Left ventricle myocardium superior (tissue), 1 donor: ENCODE measurements around the gene CCZ1B. TPM values are rescaled to one million over a fixed set of nuclear protein-coding genes. Genes with fewer than 3 reads are reported as not detected.
"Not testable (repeated sequence)": the region's sequence is repeated elsewhere in the genome, so short reads cannot be mapped to it uniquely, and the experiment has no call there.

Experiments
- ATAC-seq: fragments of 200-7000 bp; cut with Tn5 transposase; one replicate; pipeline ENCODE4 v1.9.1; 2020; ENCODE audit warnings: mild to moderate bottlenecking, moderate library complexity
- DNase-seq: peaks from one replicate; pipeline ENCODE4 v3.0.0-alpha.2; 2020
- intact Hi-C: fragments of 100-400 bp; cut with micrococcal nuclease; formaldehyde crosslinking; loops from one replicate; pipeline ENCODE4 v1.11.0; 2022
- long read RNA-seq: library from polyadenylated mRNA; unstranded; transcript quantifications from one replicate; pipeline ENCODE4 v2.0.0, GENCODE V29; 2021
- total RNA-seq: library from RNA; stranded (reverse); fragmentation: NEBNext Ultra II Directional; extraction: Animal tissue kit (Norgen Biotek cat#: 25700); gene quantifications from one replicate; pipeline ENCODE4 v1.2.1, GENCODE V29; 2021
- donor health status: DM: no; HTN: yes; CAD: no; lungs with severe emphysema.

Gene CCZ1B
- total RNA-seq, result 23.8 TPM
- long read RNA-seq, transcript CCZ1B-201 (15 exons, 2,885 nt), result major isoform, 63 of 79 reads
- long read RNA-seq, partial matches to known transcripts, result 1 of 79 reads
- long read RNA-seq, other reads (novel, unspliced or antisense), result 10 of 79 reads

DNA sequence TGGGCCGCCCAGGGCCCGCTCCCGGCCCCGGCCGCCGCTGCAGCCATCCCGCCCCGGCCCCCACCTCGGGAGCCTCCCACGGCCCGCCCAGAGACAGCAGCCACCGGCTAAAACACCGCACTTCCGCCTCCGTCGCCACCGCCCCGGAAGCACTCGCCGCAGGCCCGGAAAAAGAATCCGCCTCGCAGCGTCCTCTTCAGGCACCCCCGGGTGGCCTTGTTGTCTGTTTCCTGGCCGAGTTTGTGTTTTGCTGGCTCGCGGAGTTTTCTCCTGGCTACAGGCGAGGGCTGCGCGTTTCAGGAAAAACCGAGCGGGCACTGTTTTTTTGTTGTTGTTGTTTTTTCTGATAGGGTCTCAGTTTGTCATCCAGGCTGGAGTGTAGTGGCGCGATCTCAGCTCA, at the start of gene CCZ1B:
Gene CCZ1B (minus strand): TSS at position 125 of the 400 bp plus-strand sequence. CDS start 78 bp downstream, at position 47.
- ATAC-seq (peak; percentile 99), DNase-seq (peak; percentile 90)
- intact Hi-C loops, result not testable (repeated sequence)

- intact Hi-C loops, ATAC-seq, DNase-seq: not testable (repeated sequence)
These were observed 48.9 kb upstream of the CCZ1B start for GRCh38 chr7:6875022-6875421.

DNA sequence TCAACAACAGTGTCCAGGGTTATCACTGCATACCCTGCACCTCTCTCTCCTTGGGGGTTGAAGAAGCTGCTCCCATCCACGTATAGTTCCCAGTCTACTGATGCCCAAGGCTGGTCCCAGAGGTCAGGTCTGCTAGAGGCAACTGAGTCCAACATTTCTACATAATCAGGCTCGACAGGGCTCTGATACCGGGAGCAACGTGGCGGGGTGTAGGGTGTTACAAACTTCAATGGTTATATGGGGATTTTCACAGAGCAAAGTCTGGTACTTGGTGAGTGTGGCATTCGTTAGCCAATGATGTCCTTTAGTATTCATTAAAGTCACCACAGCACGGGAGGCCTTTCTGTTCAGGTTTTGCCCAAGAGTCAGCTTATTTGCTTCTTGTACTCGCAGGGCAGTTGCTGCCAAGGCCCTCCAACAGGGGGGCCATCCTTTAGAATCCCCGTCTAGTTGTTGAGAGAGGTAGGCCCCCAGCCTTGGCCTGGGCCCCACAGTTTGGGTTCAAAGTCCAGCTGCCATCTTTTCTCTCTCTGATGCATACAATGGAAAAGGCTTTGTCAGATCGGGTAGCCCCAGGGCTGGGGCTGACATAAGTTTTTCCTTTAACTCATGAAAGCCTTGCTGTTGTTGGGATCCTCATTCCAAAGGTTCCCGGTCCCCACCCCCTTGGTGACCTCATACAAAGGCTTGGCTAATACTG, 46.3 kb upstream of the CCZ1B start:
- DNase-seq, ATAC-seq, intact Hi-C loops: not testable (repeated sequence)

- DNase-seq, intact Hi-C loops, ATAC-seq: not testable (repeated sequence)
These were observed 45.5 kb upstream of the CCZ1B start for GRCh38 chr7:6871421-6872144.

DNA sequence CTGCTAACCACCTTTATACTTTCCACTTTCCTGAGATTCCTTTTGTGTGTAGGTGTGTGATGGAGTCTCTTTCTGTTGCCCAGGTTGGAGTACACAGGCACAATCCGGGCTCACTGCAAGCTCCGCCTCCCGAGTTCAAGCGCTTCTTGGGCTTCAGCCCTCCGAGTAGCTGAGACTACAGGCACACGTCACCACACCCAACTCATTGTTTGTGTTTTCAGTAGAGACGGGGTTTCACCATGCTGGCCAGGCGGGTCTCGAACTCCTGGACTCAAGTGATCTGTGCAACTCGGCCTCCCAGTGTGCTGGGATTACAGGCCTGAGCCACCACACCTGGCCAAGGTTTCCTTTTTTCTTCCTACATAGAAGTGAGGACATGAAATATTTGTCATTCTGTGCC, 38.7 kb upstream of the CCZ1B start:
- not testable (repeated sequence) for ATAC-seq, DNase-seq

GRCh38 chr7:6864188-6864587, 38.1 kb upstream of the CCZ1B start:
- ATAC-seq, DNase-seq, intact Hi-C loops: not testable (repeated sequence)

More for the DNA sequence above, 38.7 kb upstream of the CCZ1B start:
- intact Hi-C loops, result not testable (repeated sequence)

- ATAC-seq, DNase-seq, intact Hi-C loops: not testable (repeated sequence)
These were observed 36.8 kb upstream of the CCZ1B start for GRCh38 chr7:6862876-6863275.

- intact Hi-C loops, ATAC-seq: not testable (repeated sequence)
- DNase-seq, result peak; percentile 80
These were observed 31.7 kb upstream of the CCZ1B start for GRCh38 chr7:6857721-6858314.

GRCh38 chr7:6855563-6856131, 29.6 kb upstream of the CCZ1B start:
- ATAC-seq, intact Hi-C loops, DNase-seq: not testable (repeated sequence)

- ATAC-seq, intact Hi-C loops: not testable (repeated sequence)
- peak; percentile 41 for DNase-seq
These were observed 28.9 kb upstream of the CCZ1B start for GRCh38 chr7:6854747-6855562.

GRCh38 chr7:6853681-6854080, 27.6 kb upstream of the CCZ1B start:
- DNase-seq, result peak; percentile 35
- ATAC-seq, intact Hi-C loops: not testable (repeated sequence)

- ATAC-seq, intact Hi-C loops, DNase-seq: not testable (repeated sequence)
These were observed 23.1 kb upstream of the CCZ1B start for GRCh38 chr7:6849127-6849526.

- intact Hi-C loops, DNase-seq, ATAC-seq: not testable (repeated sequence)
These were observed 21.7 kb upstream of the CCZ1B start for GRCh38 chr7:6847751-6848150.

DNA sequence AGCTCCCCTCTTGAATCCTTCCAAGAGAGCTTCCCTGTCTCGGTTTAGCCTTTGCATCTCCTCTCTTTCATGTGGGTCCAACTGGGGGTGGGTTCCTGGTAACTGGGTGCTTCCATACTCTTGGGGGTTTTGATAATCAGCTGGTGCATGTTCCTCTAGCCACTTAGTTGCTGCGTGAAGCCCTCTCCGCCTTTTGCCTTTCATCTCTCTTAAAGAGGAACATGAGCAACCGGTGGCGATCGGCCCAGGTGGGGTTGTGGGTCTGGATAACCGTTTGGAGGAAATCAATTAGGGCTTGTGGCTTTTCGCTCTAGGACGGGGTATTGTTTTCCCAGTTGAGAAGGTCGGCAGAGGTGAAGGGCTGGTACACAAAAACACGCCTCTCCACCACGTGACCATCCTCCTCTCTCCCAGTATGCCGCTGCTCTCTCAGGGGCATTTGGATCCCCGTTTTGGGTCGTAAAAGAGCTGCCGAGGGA, 19.9 kb upstream of the CCZ1B start:
- ATAC-seq, DNase-seq, intact Hi-C loops: not testable (repeated sequence)

GRCh38 chr7:6843654-6844053, 17.6 kb upstream of the CCZ1B start:
- intact Hi-C loops, DNase-seq, ATAC-seq: not testable (repeated sequence)

- DNase-seq, intact Hi-C loops, ATAC-seq: not testable (repeated sequence)
These were observed 17.0 kb upstream of the CCZ1B start for GRCh38 chr7:6843092-6843491.

GRCh38 chr7:6842278-6842921, 16.3 kb upstream of the CCZ1B start:
- DNase-seq, ATAC-seq, intact Hi-C loops: not testable (repeated sequence)
